Stimulated activated CD4-positive, alpha-beta T cell treated with anti-CD3 and anti-CD28 coated beads, Interleukin-4, amount 100 ng/mL, for 4 hours (primary cell): Measurements from ENCODE around the gene ABCA3.
A peak's percentile ranks its signal among the peaks of the same experiment; 100 is the strongest.

Source experiments
- DNase-seq, 2 experiments: peaks; one replicate each; pipeline ENCODE4 v3.0.0-alpha.2; 2020

ABCA3 gene

DNA sequence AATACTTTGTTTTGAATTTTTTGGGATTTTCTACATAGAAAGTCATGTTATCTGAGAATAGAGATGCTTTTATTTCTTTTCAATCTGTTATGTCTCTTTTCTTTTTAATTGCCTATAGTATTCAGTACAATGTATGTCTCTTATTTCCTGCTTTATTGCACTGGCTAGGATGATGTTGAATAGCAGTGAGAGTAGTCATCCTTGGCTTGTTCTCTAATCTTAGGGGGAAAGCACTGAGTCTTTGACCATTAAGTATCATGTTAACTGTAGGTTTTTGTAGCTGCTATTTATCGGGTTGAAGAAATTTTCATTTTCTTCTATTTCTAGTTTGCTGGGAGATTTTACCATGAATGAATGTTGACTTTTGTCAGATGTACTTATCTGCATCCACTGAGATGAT is 10.0 kb upstream of the ABCA3 start:
- DNase-seq, result no peak

DNA sequence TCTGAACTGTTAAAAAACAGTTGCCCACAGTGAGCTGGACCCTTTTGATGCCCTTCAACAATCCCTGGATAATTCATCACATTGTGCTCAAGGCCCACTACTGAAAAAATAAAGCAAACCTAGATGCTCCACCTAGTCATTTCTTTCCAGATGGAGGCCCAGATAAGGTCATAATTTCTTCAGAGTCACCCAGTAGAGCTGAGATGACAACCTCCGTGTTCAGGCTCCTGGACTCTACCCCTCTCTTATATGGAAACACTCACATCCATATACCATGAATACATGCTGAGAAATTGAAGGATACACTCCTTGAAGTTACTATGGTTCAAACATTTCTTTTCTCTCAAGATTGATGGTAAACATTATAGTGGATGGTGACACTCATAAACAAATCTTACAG is 2.7 kb upstream of the ABCA3 start:
- no peak for DNase-seq

DNA sequence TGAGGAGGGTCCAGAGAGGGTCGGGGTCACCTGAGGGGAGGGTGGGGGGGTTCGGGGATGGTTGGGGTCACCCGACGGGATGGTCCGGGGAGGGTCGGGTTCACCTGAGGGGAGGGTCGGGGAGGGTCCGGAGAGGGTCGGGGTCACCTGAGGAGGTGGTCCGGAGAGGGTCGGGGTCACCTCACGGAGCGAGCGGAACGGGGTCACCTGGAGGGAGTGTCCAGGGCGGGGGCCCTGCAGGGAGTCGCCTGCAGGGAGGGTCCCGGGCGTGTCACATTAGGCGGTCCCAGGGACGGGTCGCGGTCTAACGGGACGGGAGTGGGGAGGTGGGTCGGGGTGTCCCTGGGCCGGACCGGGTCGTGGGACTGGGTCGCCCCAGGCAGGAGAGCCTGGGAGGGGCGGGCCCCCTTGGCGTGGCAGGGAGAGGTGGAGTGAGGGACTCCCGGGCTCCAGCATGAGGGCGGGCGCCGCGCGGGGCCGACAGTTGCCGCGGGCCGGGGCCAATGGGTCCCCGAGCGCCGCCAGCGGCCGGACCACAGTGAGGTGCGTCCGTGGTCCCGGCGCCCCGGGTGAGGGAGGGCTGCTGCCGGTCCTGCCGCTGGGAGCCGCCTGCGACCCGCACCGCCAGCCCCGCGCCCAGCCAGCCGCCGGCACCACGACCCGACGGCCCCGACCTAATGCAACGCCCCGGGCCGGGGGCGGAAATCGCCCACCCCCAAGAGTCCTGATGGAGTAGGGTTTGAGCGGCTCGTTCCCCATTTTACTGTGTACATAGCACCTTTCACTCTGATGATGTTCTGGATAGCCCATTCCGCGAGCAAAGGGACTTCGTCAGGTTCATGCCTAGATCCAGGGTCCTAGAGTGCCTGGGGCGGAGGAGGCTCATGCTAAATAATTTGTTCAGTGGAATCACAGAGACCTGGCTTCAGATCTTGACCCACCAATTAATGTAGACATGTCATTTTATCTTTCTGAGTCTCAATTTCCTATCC is 1.2 kb upstream of the ABCA3 start:
- DNase-seq, result no peak

DNA sequence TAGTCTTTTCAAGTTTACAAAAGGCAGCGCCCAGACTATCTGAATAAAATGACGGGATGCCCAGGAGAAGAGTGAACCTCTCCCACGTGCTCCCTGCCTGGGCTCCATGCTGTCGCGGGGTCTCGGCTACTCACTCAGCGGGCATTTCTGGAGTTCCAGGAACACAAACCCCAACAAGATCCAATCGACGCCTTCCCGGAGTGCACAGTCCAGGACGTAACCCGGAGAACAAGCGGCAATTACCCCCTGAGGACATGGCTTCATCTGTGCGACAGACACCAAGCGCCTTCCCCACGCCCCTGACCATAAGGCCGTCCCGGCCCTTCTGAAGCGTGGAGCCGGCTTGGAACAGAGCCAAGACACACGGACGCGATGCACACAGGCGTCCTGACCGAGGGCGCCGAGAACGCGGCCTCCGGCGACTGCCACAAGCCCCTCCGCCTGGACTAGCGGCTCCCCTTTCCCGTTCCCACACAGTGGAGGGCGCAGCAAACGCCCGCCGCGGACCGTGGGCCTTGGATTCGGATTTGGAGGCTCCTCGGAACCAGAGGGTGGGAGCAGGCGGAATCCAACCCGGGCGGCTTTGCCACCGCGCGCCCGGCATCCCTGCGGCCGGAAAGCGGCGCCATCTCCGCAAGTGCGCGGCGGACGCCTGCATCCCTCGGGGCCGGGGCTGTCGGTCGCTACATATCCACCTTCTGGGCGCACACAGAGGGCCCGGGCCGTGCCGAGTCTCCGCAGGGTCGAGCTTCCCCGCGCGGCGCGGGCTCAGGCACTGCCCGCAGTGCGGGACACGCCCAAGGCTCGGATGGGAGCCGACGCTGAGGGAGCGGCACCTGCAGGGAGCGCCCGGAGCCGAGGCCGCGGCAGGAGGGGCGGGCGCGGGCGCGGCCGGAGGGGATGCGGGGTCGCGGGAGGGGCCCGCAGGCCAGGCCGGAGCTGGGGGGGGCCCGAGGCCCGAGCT is 725 bp downstream of the ABCA3 start:
- DNase-seq, result peak; percentile 29 to 39

DNA sequence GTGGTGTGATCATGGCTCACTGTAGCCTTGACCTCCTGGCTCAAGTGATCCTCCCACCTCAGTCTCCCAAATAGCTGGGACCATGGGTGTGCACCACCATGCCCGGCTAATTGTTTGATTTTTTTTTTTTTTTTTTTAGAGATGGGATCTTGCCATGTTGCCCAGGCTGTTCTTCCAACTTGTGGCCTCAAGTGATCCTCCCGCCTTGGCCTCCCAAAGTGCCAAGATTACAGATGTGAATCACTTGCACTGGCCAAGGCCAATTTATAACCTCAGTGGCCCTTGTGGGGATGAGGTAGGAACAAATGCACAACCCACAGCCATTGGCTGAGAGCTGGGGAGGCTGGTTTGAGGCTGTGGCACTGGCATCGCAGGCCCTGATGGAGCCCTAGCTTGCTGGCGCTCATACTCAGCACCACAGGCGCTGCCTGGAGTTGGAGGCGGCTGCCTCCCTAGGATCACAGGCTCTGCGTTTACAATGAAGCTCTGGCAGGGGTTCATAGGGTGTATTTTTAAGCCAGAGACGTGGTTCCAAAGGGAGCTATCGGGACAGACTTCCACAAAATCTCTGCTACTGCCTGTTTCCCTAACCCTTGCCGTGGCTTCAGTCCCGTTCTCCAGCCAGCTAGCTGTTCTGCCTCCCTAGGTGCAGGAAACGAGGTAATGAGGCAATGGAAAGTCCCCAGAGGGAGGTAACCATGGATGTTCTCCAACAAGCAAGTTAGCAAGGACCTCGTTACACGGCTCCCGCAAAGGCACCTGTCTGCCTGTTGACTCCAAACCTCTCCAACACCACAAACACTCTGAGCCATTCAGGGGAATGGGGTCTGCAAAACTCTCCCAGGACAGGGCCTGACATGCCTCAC is 2.9 kb downstream of the ABCA3 start:
- DNase-seq, result no peak

DNA sequence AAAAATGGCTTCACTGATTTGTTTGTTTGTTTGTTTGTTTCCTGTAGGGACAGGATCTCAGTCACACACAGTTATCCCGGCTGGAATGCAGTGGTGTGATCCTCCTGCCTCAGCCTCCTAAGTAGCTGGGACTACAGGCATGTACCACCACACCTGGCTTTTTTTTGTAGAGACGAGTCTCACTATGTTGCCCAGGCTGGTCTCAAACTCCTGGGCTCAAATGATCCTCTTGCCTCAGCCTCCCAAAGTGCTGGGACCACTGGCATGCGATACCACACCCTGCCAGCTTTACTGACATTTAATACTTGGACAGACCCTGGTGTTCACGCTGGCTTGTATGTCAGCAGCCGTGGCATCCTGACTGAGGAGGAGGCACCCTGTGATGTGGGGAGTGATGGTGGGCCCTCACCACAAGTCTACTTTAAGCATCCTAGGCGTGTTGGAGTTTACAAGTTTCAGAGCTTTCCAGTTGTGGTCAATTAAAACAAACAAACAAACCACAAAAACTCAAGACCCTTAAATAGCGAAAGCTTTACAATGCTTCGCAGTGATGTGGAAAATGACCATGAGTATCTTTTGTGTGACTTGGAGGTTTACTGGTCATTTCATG is 5.1 kb downstream of the ABCA3 start:
- no peak for DNase-seq

DNA sequence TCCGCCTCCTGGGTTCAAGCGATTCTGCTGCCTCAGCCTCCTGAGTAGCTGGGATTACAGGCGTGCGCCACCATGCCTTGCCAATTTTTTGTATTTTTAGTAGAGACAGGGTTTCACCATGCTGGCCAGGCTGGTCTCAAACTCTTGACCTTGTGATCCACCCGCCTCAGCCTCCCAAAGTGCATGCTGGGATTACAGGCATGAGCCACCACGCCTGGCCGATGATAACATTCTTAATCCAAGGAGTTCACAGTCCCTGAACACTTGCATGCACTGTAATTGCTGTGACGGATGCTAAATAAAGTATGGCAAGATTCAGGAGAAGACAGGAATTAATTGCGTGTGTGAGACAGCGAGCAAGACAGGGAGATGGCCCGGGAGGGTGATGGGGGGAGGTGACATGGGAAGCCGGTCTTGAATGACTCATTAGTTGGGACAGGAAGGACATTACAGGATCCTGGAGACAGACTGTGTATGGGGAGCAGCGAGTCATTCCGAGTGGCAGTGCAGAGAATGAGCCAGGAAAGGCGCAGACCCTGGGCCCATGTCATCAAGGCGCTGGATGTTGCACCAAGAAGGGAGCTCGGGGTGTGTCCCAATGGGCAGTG is 6.7 kb downstream of the ABCA3 start:
- DNase-seq, result no peak

DNA sequence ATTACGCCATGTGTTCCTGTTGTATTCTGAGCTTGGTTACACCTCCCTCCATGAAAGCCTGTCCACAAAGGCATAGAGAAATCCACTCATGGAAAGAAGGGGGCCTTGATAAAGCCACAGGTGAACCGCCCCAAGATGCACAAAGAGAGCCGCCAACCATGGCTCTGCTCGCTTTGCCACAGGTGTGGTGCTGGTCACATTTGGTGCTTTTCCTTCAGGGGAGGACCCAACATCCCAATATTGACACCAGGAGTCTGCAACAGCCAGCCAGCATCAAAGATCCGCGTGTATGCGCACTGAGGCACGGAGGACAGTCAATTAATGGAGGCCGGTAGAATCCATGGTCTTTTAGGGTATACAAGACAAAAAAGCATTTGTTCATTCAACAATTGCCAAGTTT is 7.3 kb downstream of the ABCA3 start:
- no peak for DNase-seq

DNA sequence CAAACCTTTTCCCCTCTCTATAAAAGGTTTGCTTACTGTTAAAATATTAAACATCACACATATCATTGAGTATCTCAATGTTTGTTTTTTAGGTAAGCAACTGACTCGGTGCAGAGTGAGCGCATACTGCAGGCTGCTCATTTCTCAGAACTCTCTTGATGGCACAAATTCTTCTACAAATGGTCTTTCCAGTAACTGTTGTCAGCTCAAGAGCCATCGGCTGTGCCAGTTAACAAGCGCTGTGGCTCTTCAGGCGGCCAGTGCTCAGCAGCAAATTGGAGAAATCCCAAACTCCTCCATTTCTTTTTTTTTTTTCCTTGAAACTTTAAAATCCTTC is 8.6 kb downstream of the ABCA3 start:
- DNase-seq, result no peak

DNA sequence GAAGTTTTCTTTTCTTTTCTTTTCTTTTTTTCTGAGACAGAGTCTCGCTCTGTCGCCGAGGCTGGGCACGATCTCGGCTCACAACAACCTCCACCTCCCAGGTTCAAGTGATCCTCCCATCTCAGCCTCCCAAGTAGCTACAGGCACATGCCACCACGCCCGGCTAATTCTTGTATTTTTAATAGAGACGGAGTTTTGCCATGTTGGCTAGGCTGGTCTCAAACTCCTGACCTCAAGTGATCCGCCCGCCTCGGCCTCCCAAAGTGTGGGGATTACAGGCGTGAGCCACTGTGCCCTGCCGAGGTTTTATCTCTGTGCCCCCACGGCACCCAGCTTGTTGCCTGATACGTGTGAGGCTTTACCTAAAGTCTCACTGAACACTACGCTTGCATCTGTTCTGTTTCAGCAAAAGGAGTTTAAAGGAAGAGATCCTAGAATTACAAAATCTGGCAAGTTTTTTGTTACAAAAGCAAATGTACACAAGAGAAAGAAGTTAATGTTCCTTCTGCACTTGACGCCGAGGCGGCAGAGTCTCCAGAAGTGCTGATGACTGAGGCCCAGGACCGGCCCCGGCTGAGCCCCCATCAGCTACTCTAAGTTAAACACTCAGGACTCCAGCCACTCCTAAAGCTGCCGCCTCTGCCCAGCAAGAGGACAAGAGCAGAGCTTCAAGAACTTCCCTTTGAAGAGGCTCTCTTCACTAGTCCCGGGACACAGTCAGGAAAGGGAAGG is 9.2 kb downstream of the ABCA3 start:
- no peak for DNase-seq

DNA sequence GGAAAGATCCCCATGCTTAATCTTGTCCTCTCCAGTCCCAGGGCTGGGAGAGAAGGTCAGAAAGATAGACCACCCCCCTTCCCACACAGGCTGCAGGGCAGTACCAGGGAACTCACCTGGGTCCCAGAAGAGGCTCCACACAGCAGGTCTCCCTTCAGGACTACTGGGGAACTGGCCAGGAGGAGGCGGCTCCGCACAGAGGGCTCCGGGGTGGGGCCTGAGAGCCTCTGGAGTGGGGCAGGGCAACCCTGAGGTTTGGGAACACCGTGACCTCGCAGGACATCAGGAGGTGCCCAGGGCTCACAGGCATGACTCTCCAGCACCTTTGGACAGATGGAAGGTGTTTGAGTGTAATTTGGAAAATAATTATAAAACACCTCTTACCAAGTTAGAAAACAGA is 11.0 kb downstream of the ABCA3 start:
- no peak for DNase-seq

DNA sequence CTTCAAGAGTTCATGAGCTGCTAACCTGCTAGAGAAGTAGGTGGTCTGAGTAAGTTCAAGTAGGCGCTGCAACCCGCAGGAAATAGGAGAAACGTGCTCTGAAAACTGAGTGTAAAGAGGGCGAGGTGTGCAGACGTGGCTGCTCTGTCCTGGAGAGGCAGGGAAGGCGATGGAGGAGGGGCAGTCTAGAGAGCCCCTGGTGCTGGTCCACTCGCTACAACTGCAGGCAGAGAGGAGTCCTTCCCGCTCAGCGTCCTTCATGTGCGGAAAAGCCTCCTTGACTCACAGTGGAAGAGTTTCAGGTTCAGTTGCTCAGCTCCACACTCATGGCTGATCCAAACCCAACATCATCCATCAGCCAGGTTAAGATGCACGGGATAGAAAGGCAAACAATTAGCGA is 12.1 kb downstream of the ABCA3 start:
- DNase-seq, result no peak

DNA sequence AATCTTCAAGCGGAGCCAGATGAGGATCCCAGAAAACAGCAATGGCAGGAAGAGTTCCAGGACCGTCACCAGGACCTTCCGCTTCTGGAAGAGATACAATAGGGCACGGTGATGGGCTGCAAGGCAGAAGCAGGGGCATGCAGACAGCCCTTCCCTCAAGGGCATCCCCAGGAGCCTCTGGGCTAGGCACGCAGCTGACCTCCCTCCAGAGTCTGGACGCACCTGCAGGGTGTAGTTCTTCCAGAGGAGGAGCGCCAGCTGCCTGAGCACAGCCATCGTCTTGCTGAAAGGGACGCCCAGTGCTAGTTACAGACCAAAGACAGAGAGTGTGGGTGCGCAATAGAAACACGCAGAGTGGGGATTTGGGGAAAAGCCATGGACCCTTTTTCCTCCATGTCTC is 14.3 kb downstream of the ABCA3 start:
- no peak for DNase-seq

DNA sequence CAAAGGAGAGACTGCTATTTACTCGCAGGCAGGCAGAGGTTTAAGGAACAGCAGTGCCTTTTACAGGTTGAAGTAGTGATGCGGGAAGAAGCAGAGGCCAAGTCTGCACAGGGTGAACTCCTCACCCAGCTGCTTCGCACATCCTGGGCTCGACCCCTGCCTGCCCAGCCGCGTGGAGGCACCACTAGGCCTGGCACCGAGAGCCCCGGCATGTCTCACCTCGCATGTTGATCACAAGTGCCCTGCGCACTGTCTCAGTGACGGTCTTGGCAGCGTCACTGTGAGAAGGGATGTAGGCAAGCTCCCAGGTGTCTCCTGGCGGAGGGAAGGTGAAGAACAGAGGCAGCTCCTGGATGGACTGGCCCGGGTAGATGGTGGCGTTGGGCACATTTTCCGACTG is 14.7 kb downstream of the ABCA3 start:
- DNase-seq, result no peak

DNA sequence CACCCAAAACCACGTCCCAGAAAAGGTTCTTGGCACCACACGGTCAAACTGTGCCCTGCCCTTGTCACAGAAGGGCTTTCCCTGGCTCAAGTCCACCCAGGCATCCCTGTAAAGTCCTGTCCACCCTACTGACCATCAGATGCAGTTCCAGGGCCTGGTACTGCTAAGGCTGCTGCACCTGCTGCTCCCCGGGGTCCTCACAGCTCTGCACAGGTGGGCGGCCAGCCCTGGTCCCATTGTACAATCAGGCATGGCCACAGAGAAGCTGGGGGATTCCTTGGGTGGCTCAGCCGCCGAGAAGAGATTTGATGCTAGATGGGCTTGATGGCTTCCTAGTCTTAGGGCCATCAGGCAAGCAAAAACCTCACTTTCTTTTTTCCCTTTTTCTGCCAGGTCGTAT is 15.3 kb downstream of the ABCA3 start:
- no peak for DNase-seq

DNA sequence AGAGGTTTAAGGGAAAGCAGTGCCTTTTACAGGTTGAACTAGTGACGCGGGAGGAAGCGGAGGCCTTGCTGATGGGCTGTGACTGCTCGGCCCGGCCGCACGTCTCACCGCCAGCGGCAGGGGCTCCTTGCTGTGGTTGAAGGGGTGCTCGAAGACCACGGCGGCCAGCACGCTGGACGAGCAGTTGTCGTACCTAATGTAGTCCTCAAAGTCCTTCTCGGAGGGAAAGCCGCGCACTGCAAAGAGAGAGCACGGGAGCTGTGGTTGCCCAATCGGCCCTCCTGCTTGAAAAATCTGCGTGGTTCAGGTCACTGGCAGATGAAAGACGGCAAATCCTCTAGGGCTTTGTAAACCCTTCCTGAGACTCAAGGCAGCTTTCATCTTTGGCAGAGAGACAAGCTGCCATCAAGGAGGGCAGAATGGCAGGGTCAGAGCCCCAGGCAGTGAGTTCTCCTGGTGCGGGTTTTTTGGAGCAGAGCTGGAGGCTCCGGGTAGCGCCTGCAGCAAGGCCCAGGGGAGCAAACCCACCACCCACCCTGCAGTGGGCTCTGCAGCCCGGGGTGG is 16.1 kb downstream of the ABCA3 start:
- no peak for DNase-seq

DNA sequence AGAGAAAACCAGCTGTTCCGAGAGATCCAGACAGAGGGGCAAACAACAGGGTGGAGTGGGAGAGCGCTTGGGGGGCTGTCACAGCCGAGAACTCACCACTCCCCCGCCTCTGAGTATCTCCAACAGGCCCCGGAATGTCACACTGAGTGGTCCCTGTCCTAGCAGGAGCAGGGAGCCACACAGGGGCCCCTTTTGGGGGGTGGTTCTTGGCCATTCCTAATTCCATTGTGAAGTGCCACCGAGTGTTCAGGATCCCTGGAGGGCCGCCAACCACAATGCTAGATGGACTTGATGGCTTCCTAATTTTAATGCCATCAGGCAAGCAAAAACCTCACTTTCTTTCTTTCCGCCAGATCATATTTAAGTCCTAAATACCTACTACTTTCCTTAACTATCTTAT is 16.8 kb downstream of the ABCA3 start:
- no peak for DNase-seq

DNA sequence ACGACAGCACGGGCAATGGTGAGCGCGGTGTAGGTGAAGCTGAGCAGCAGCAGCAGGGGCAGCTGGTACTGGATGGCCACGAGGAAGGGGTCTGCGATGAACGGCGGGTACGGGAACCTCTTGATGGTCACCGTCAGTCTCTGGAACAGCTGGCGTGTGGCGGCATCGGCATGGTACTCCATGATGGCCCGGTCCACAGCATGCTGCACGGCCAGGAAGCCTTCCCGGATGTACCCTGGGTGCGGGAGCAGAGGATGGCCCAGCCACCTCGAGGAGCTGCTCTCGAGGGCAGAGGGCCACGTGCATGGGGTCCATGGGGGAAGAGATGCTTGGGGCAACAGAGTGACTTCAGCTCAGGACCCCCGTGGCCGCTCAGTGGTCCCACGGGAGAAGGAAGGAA is 20.9 kb downstream of the ABCA3 start:
- no peak for DNase-seq

DNA sequence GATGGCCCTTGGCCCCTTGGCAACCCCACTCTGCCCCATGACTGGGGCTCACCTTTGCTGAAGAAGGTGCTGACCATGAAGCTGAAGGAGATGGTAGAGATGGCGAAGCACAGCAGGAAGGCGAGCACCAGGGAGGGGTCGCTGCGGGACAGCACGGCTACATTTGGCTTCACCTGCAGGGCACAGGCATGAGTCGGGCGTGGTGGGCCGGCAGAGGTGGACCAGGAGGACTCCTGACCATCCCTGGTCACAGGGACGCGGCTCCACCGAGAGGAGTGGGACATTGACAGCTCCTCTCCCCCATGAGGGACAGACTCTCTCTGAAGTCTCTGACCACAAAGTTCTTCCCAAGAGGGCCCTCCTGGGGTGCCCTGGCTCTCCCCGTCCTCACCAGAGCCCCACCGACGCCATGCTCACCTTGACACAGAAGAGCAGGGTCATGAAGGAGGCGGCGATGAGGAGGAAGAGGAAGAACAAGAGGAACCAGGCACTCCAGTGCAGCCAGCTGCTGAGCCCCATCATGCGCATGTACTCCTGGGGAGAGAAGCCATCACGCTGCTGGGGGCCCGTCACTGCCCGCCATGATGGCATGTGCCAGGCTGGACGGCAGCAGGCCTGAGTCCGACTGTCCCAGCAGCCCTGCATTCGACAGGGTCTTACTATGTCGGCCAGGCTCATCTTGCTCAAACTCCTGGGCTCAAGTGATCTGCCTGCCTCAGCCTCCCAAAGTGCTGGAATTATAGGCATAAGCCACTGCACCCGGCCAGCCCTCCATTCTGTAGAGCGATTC is 23.1 kb downstream of the ABCA3 start:
- no peak for DNase-seq
